Measurements from ENCODE around the gene ATP13A5. TPM values are rescaled to one million over a fixed set of nuclear protein-coding genes. Genes with fewer than 3 reads are reported as not detected.

Gene ATP13A5
- total RNA-seq, 1 experiment from 2014 or later, result not detected

DNA sequence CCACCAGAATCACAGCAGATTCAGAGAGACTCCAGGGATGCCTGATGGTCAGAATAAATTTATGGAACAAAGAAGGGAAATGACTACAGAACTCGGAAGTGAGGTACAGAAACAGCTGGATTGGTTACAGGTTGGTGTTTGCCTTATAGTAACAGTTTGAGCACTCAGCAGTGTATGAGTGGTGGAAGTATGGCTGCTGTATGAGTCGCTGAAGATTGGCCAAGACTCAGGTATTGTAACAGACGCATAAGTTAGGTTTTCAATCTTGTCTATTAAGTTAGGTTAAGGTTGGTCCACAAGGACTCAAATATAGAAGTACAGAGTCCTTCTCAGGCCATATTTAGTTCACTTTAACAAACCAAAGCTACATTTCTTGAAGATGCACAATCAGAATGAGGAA lies 33.1 kb downstream of the ATP13A5 start:
- in situ Hi-C loops (cut with HindIII; ENCODE audit: low pct_unique_long_range_greater_than_20kb, low sequenced_read_pairs) (no loop called here), intact Hi-C loops (cut with micrococcal nuclease; ENCODE audit: unreplicated experiment) (no loop called here)
- H3K27me3 ChIP-seq (ENCODE audit: control insufficient read depth, insufficient read depth, low read length), result no peaks in the 10 kb centered on the region
- no peak overlapping the region for H3K4me3 ChIP-seq (ENCODE audit: low read depth in 2 of 2, low read length in 2 of 2)
- no TSS peak for BruUV-seq (replicated peaks)
- no peak for TF ChIP-seq CTCF (IDR thresholded peaks at IDR 0.05)
- TF ChIP-seq TCF7L2 (IDR thresholded peaks at IDR 0.05; ENCODE audit: low read depth, low read length), result no peak
- TF ChIP-seq REST (IDR thresholded peaks at IDR 0.05; ENCODE audit: insufficient read depth in 1 of 2, low read depth in 2 of 2, low read length in 1 of 2), result no peak
- TF ChIP-seq SIN3A (IDR thresholded peaks at IDR 0.05; ENCODE audit: borderline replicate concordance, insufficient read depth, low read depth, low read length), result no peak
- TF ChIP-seq POLR2AphosphoS5 (IDR thresholded peaks at IDR 0.05; ENCODE audit: low read depth, low read length), result no peak
- no peak overlapping the region for H3K27ac ChIP-seq (ENCODE audit: low read length)
- H3K9me3 ChIP-seq (ENCODE audit: control insufficient read depth, insufficient read depth, low read depth, low read length), result no peaks in the 10 kb centered on the region
- no peak for ATAC-seq
- no peak for DNase-seq (ENCODE audit: low read depth, low spot score)
- CTCF ChIA-PET, result no interaction called here
- POLR2A ChIA-PET, result no interaction called here
- no peaks in the 10 kb centered on the region for H3K36me3 ChIP-seq (ENCODE audit: control insufficient read depth, insufficient read depth, low read length)
- H3K4me1 ChIP-seq (ENCODE audit: control insufficient read depth, insufficient read depth, low read length), result no peaks in the 10 kb centered on the region

DNA sequence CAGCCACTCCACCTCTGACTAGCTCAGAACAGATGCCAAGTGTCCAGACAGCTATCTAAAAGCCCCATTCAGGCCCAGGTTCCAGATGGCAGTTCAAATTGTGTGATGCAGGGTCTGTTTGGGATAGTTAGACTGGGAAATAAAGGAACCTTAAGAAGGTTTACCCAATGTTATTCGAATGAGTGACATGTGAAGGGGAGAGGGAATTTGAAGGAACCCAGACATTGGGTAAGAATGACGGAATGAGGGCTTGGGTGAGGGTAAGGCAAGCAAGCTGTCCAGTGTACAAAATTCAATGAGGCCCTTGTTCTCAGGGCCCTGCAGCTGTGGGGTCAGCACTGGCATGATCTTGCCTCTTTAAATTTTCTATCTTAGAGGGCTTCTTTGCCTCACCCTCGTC lies 34.1 kb downstream of the ATP13A5 start:
- in situ Hi-C loops (cut with HindIII; ENCODE audit: low pct_unique_long_range_greater_than_20kb, low sequenced_read_pairs), result no loop called here
- ATAC-seq (no peak), DNase-seq (ENCODE audit: low read depth, low spot score) (no peak)
- TF ChIP-seq TCF7L2 (IDR thresholded peaks at IDR 0.05; ENCODE audit: low read depth, low read length) (no peak), REST (IDR thresholded peaks at IDR 0.05; ENCODE audit: insufficient read depth in 1 of 2, low read depth in 2 of 2, low read length in 1 of 2) (no peak), CTCF (IDR thresholded peaks at IDR 0.05) (no peak), SIN3A (IDR thresholded peaks at IDR 0.05; ENCODE audit: borderline replicate concordance, insufficient read depth, low read depth, low read length) (no peak), POLR2AphosphoS5 (IDR thresholded peaks at IDR 0.05; ENCODE audit: low read depth, low read length) (no peak)
- Histone ChIP-seq H3K4me1 (ENCODE audit: control insufficient read depth, insufficient read depth, low read length) (no peaks in the 10 kb centered on the region), H3K27ac (ENCODE audit: low read length) (no peak overlapping the region), H3K36me3 (ENCODE audit: control insufficient read depth, insufficient read depth, low read length) (no peaks in the 10 kb centered on the region), H3K27me3 (ENCODE audit: control insufficient read depth, insufficient read depth, low read length) (no peaks in the 10 kb centered on the region), H3K9me3 (ENCODE audit: control insufficient read depth, insufficient read depth, low read depth, low read length) (no peaks in the 10 kb centered on the region), H3K4me3 (ENCODE audit: low read depth in 2 of 2, low read length in 2 of 2) (no peak overlapping the region)
- ChIA-PET POLR2A (no interaction called here), CTCF (no interaction called here)
- intact Hi-C loops (cut with micrococcal nuclease; ENCODE audit: unreplicated experiment), result no loop called here
- BruUV-seq (replicated peaks), result no TSS peak

Data from Panc1 (cell line).